Tibial nerve (tissue), 4 donors: ENCODE measurements around the gene MBIP. TPM values are rescaled to one million over a fixed set of nuclear protein-coding genes. Genes with fewer than 3 reads are reported as not detected.
"Not testable (repeated sequence)": the region's sequence is repeated elsewhere in the genome, so short reads cannot be mapped to it uniquely, and the experiment has no call there.

Experiments used
- DNase-seq, 2 donors: peaks; one replicate each; pipeline ENCODE4 v3.0.0-alpha.2; 2019; ENCODE audit warnings: low spot score in 2 of 2
- H3K27ac ChIP-seq, 4 donors: fragments of 200-600 bp; sonication (generic) in 3 of 4; one replicate each; pipeline ENCODE4 v1.5.1; 2017 to 2019; ENCODE audit warnings: mild to moderate bottlenecking in 1 of 4
- H3K27me3 ChIP-seq, 2 donors: fragments of 200-600 bp; sonication (generic) in 1 of 2; one replicate each; pipeline versions ENCODE4 v1.5.1 to v1.6.0; 2017 to 2019
- H3K36me3 ChIP-seq, 3 donors: fragments of 200-600 bp; sonication (generic); one replicate each; pipeline ENCODE4 v1.5.1; 2018 to 2019
- H3K4me1 ChIP-seq, 4 donors: fragments of 200-600 bp; sonication (generic) in 3 of 4; one replicate each; pipeline ENCODE4 v1.5.1; 2017 to 2019
- H3K4me3 ChIP-seq, 4 donors: fragments of 200-600 bp; sonication (generic) in 3 of 4; one replicate each; pipeline ENCODE4 v1.5.1; 2017 to 2019; ENCODE audit warnings: mild to moderate bottlenecking in 1 of 4, moderate library complexity in 1 of 4
- H3K9me3 ChIP-seq, 4 donors: fragments of 200-600 bp; sonication (generic) in 3 of 4; one replicate each; pipeline ENCODE4 v1.5.1; 2017 to 2019
- CTCF ChIP-seq, 5 experiments: fragments of 200-600 bp in 3 of 5; fragments of 450-650 bp in 2 of 5; sonication (generic) in 3 of 5; IDR thresholded peaks; one replicate each; pipeline ENCODE4 v1.5.1; 2016 to 2019; ENCODE audit warnings: antibody characterized with exemption in 5 of 5, mild to moderate bottlenecking in 3 of 5, moderate library complexity in 2 of 5
- EP300 ChIP-seq, 2 donors: sonication (generic); formaldehyde crosslinking; IDR thresholded peaks; one replicate each; pipeline ENCODE4 v1.6.1; 2017; ENCODE audit warnings: antibody characterized with exemption in 2 of 2, mild to moderate bottlenecking in 1 of 2
- POLR2A ChIP-seq, 2 donors: fragments of 450-650 bp; IDR thresholded peaks; one replicate each; pipeline ENCODE4 v1.6.1; 2017; ENCODE audit warnings: antibody characterized with exemption in 2 of 2, mild to moderate bottlenecking in 2 of 2, moderate library complexity in 2 of 2
- WGBS, 2 donors: methylation state at CpG; one replicate each; pipeline ENCODE4 v1.1.5; 2018; 5-methylcytosine and 5-hydroxymethylcytosine counted together
- total RNA-seq, 4 donors: library from RNA; depleted of rRNA; stranded (reverse); fragments of >200 nt; gene quantifications; one replicate each; pipeline ENCODE4 v1.1.0, GENCODE V29; 2016

Gene MBIP
- total RNA-seq, 4 donors from 2014 or later: 18.9 to 38.0 (median 25.5) TPM

GRCh38 chr14:36361210-36361853 is 40.9 kb upstream of the MBIP start:
- Histone ChIP-seq H3K27me3 (no peaks in the 10 kb centered on the region), H3K27ac (no peak overlapping the region), H3K36me3 (no peaks in the 10 kb centered on the region), H3K9me3 (peaks cover 0 to 9% (median 3%) of the 10 kb centered on the region in 4 donors), H3K4me3 (no peak overlapping the region), H3K4me1 (no peaks in the 10 kb centered on the region)
- no peak for DNase-seq
- peak in 1 of 2 donors; percentile 35 for TF ChIP-seq EP300 (IDR thresholded peaks at IDR 0.05)
- no peak for TF ChIP-seq CTCF (IDR thresholded peaks at IDR 0.05)
- 83 to 86% methylated on average over 2 of the region's 2 CpGs for WGBS, 2 donors

GRCh38 chr14:36356862-36357261 is 36.4 kb upstream of the MBIP start:
- H3K4me1 ChIP-seq: no peaks in the 10 kb centered on the region
- no peak overlapping the region for H3K4me3 ChIP-seq
- H3K36me3 ChIP-seq: no peaks in the 10 kb centered on the region
- whole genome bisulfite sequencing, 2 donors: 89 to 93% methylated on average over 1 of the region's 1 CpG
- no peak for DNase-seq
- no peak overlapping the region for H3K27ac ChIP-seq
- H3K9me3 ChIP-seq: peaks cover 0 to 19% (median 5%) of the 10 kb centered on the region in 4 donors
- H3K27me3 ChIP-seq: no peaks in the 10 kb centered on the region
- TF ChIP-seq POLR2A (IDR thresholded peaks at IDR 0.05): no peak
- no peak for TF ChIP-seq EP300 (IDR thresholded peaks at IDR 0.05)
- TF ChIP-seq CTCF (IDR thresholded peaks at IDR 0.05): no peak

- Histone ChIP-seq H3K4me1 (no peaks in the 10 kb centered on the region), H3K9me3 (no peaks in the 10 kb centered on the region), H3K27me3 (no peaks in the 10 kb centered on the region), H3K27ac (no peak overlapping the region), H3K36me3 (no peaks in the 10 kb centered on the region), H3K4me3 (no peak overlapping the region)
- 45 to 84% methylated on average over 2 of the region's 2 CpGs for WGBS, 2 donors
- DNase-seq: no peak
- no peak for TF ChIP-seq EP300 (IDR thresholded peaks at IDR 0.05)
- TF ChIP-seq POLR2A (IDR thresholded peaks at IDR 0.05): no peak
- TF ChIP-seq CTCF (IDR thresholded peaks at IDR 0.05): no peak
Observed at GRCh38 chr14:36346052-36346451, 25.6 kb upstream of the MBIP start.

- H3K27ac ChIP-seq: no peak overlapping the region
- no peaks in the 10 kb centered on the region for H3K4me1 ChIP-seq
- no peak for TF ChIP-seq POLR2A (IDR thresholded peaks at IDR 0.05)
- TF ChIP-seq EP300 (IDR thresholded peaks at IDR 0.05): no peak
- TF ChIP-seq CTCF (IDR thresholded peaks at IDR 0.05): no peak
- H3K4me3 ChIP-seq: no peak overlapping the region
- no peaks in the 10 kb centered on the region for H3K9me3 ChIP-seq
- 41 to 82% methylated on average over 2 of the region's 2 CpGs for WGBS, 2 donors
- H3K36me3 ChIP-seq: no peaks in the 10 kb centered on the region
- no peak for DNase-seq
- H3K27me3 ChIP-seq: no peaks in the 10 kb centered on the region
Observed at GRCh38 chr14:36344211-36344610, 23.8 kb upstream of the MBIP start.

GRCh38 chr14:36341811-36342210 is 21.4 kb upstream of the MBIP start:
- not testable (repeated sequence) for H3K4me3 ChIP-seq
- WGBS, 2 donors: 74 to 84% methylated on average over 5 of the region's 5 CpGs

More at GRCh38 chr14:36341811-36342210, 21.4 kb upstream of the MBIP start:
- not testable (repeated sequence) for H3K27ac ChIP-seq, DNase-seq, H3K4me1 ChIP-seq, H3K27me3 ChIP-seq, H3K36me3 ChIP-seq, H3K9me3 ChIP-seq
